ENCODE data around the gene PFN3.
A peak's percentile ranks its signal among the peaks of the same experiment; 100 is the strongest.

PFN3 gene

DNA sequence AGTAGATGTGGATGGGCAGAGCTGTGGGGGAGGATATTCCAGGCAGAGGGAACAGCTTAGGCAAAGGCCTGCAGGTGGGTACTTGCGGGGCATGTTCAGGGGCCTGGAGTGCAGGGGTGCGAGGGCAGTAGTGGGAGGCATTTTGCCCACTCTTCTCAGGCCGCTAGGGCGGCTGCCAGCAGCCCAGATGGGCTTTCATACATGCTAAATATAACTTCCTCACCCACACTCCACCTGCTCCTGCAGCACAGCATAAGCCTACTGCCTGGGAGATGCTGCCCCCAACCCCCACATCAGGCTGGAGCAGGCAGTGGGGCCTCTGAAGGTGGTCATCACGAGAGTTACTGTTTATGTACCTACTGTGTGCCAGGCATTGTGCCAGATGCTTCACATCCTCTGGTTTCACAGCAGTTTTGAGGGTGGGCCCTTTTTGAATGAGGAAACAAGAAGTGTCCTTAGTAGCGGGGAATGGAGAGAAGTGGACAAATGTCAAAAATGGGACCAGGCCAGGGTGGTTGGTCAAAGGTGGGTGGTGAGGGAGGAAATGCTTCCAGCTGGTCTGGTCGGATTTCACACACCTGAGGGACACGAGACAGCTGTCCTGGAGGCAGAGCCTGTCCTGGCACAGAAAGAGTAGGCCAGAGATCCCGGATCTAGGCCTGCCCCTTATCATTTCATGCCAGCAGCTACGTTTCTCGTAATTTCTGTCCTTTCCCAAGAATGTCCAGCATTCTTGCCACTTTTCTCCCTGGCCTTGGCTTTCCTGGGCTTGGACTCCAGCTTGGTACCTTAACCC lies 30.6 kb downstream of the PFN3 start:
- no peaks in the 10 kb centered on the region for H3K9me3 ChIP-seq (ENCODE audit: control insufficient read depth, low read length)
- no peak overlapping the region for H3K27ac ChIP-seq (ENCODE audit: low read depth, low read length, severe bottlenecking)
- H3K4me1 ChIP-seq (ENCODE audit: control insufficient read depth, insufficient read depth, low read length, poor library complexity, severe bottlenecking): peaks cover 16% of the 10 kb centered on the region
- 82 to 90% methylated on average over 11 of the region's 11 CpGs for WGBS, 2 experiments (ENCODE audit: insufficient coverage in 2 of 2)
- H3K4me3 ChIP-seq (ENCODE audit: extremely low read depth, insufficient read depth, low read length, poor library complexity, severe bottlenecking): no peak overlapping the region
- peaks cover 2% of the 10 kb centered on the region for H3K36me3 ChIP-seq (ENCODE audit: control insufficient read depth, insufficient read depth, low read length)

DNA sequence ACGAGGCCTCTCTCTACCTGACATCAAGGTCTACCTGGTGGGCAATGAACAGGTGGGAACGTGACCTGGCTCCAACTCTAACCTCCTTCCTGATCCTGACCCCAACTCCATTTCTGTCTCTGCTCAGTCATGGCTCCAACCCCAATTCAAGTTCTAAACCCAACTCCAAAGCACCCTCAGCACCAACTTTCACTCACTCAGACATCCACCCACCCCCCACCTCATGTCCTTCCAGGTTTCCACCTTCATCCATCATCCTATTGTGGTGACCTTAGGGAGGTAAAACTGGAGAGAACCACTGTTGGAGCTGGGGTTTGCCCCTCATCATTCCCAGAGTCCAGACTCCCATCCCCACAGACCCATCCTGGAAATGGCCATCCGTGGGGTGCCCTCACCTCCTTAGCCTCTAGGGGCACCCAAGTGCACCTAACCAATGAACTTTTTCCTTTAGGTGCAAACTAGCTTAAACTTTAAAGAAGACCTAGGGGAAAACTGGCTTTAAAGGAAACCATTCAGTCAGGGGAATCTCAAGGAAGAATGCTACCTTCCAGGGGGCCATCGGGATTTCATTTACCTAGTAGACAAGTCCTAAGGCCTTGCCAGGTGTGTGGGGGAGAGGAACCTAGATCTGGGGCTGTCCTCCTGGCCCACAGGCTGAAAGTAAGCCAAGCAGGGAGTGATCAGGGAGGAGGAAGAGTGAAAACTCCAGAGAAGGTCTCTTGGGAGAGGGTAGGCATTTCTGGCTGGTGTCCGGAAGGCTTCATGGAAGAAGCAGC lies 31.4 kb downstream of the PFN3 start:
- H3K27ac ChIP-seq (ENCODE audit: low read depth, low read length, severe bottlenecking): no peak overlapping the region
- peaks cover 2% of the 10 kb centered on the region for H3K36me3 ChIP-seq (ENCODE audit: control insufficient read depth, insufficient read depth, low read length)
- no peak overlapping the region for H3K4me3 ChIP-seq (ENCODE audit: extremely low read depth, insufficient read depth, low read length, poor library complexity, severe bottlenecking)
- H3K9me3 ChIP-seq (ENCODE audit: control insufficient read depth, low read length): no peaks in the 10 kb centered on the region
- H3K4me1 ChIP-seq (ENCODE audit: control insufficient read depth, insufficient read depth, low read length, poor library complexity, severe bottlenecking): peaks cover 16% of the 10 kb centered on the region
- WGBS, 2 experiments (ENCODE audit: insufficient coverage in 2 of 2): 93 to 95% methylated on average over 4 of the region's 5 CpGs

DNA sequence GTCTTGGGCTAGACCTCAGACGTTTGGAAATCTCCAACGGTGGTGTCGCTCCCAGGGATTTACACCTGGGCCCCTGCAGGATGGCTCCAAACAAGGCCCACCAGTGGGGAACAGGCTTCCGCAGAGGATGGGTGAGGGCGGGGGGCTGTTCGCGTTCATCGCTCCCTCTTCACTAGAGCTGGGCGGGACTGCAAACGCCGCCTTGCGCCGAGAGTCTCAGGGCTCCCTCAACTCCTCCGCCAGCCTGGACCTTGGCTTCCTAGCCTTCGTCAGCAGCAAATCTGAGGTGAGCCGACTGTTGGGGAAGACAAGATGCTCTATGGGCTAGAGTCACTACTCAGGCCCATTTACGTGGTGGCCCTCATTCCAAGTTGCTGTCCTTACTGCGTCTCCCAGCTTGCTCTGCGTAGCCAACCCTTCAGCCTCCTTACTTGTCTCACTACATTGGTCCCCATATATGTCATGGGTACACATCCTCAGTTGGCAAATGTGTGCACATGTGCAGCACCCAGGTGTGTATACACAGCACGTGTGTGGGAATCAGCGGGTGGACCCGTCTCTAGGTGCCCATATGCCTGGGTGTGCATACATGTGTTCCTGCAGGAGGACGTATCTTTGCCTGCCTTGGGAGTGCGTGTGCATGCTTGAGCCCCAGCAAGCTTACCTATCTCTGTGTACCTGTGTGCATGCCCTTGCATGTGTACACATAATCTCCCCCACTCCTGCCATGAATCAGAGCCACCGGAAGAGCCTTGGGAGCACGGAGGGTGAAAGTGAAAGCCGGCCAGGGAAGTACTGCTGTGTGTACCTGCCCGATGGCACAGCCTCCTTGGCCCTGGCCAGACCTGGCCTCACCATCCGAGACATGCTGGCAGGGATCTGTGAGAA lies 32.2 kb downstream of the PFN3 start:
- Histone ChIP-seq H3K4me1 (ENCODE audit: control insufficient read depth, insufficient read depth, low read length, poor library complexity, severe bottlenecking) (peaks cover 21% of the 10 kb centered on the region), H3K27ac (ENCODE audit: low read depth, low read length, severe bottlenecking) (no peak overlapping the region), H3K36me3 (ENCODE audit: control insufficient read depth, insufficient read depth, low read length) (peaks cover 2% of the 10 kb centered on the region), H3K9me3 (ENCODE audit: control insufficient read depth, low read length) (no peaks in the 10 kb centered on the region), H3K4me3 (ENCODE audit: extremely low read depth, insufficient read depth, low read length, poor library complexity, severe bottlenecking) (no peak overlapping the region)
- 94 to 95% methylated on average over 28 to 29 of the region's 29 CpGs for WGBS, 2 experiments (ENCODE audit: insufficient coverage in 2 of 2)

DNA sequence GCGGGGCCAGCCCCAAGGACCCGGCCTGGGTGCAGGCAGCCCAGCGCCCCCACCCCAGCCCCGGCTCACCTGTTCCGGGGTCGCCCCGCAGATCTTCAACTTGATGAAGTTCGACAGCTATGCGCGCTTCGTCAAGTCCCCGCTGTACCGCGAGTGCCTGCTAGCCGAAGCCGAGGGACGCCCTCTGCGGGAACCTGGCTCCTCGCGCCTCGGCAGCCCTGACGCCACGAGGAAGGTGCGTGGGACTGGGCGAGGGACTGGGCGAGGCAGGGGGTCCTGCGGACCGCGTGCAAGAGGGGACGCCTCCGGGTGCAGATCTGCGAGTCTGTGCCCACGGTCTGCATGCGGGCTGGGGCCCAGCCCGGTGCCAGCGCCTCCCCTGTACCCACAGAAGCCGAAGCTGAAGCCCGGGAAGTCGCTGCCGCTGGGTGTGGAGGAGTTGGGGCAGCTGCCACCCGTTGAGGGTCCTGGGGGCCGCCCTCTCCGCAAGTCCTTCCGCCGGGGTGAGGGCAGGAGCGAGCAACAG lies 33.1 kb downstream of the PFN3 start:
- no peaks in the 10 kb centered on the region for H3K9me3 ChIP-seq (ENCODE audit: control insufficient read depth, low read length)
- H3K36me3 ChIP-seq (ENCODE audit: control insufficient read depth, insufficient read depth, low read length): peaks cover 2% of the 10 kb centered on the region
- H3K4me1 ChIP-seq (ENCODE audit: control insufficient read depth, insufficient read depth, low read length, poor library complexity, severe bottlenecking): peaks cover 21% of the 10 kb centered on the region
- H3K27ac ChIP-seq (ENCODE audit: low read depth, low read length, severe bottlenecking): no peak overlapping the region
- WGBS, 2 experiments (ENCODE audit: insufficient coverage in 2 of 2): 36 to 39% methylated on average over 35 to 40 of the region's 46 CpGs
- peak overlapping the region; percentile 40 for H3K4me3 ChIP-seq (ENCODE audit: extremely low read depth, insufficient read depth, low read length, poor library complexity, severe bottlenecking)

DNA sequence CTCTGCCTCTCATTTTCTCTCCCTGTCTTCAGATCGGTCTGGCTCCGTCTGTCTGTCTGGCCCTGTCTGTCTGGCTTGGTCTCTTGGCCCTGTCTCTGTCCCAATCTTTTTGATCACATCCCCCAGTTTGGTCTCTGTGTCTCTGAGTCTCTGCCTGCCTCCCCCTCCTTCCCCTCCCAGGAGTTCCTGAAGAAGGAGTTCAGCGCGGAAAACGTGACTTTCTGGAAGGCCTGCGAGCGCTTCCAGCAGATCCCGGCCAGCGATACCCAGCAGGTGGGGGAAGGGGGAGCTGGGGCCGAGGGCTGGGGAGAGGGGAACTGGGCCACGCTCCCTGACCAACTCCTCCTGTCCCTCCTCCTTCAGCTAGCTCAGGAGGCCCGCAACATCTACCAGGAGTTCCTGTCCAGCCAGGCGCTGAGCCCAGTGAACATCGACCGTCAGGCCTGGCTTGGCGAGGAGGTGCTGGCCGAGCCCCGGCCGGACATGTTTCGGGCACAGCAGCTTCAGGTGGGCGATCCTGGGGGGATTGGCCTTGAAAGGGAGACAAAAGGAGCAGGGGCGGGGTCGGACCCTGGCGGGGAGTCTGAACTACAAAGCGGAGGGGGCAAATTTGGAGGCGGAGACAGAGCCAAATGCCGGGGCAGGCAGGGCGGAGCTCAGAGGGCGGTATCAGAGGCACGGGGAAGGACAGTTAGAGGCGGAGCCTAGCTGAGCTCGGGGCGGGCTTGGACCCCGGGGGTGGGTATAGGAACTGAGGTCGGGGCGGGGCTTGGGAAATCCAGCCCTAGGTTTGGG lies 33.7 kb downstream of the PFN3 start:
- Histone ChIP-seq H3K27ac (ENCODE audit: low read depth, low read length, severe bottlenecking) (peak overlapping the region; percentile 89), H3K9me3 (ENCODE audit: control insufficient read depth, low read length) (no peaks in the 10 kb centered on the region), H3K4me3 (ENCODE audit: extremely low read depth, insufficient read depth, low read length, poor library complexity, severe bottlenecking) (peak overlapping the region; percentile 40), H3K36me3 (ENCODE audit: control insufficient read depth, insufficient read depth, low read length) (no peaks in the 10 kb centered on the region), H3K4me1 (ENCODE audit: control insufficient read depth, insufficient read depth, low read length, poor library complexity, severe bottlenecking) (peaks cover 19% of the 10 kb centered on the region)
- 3 to 7% methylated on average over 20 to 23 of the region's 36 CpGs for WGBS, 2 experiments (ENCODE audit: insufficient coverage in 2 of 2)

DNA sequence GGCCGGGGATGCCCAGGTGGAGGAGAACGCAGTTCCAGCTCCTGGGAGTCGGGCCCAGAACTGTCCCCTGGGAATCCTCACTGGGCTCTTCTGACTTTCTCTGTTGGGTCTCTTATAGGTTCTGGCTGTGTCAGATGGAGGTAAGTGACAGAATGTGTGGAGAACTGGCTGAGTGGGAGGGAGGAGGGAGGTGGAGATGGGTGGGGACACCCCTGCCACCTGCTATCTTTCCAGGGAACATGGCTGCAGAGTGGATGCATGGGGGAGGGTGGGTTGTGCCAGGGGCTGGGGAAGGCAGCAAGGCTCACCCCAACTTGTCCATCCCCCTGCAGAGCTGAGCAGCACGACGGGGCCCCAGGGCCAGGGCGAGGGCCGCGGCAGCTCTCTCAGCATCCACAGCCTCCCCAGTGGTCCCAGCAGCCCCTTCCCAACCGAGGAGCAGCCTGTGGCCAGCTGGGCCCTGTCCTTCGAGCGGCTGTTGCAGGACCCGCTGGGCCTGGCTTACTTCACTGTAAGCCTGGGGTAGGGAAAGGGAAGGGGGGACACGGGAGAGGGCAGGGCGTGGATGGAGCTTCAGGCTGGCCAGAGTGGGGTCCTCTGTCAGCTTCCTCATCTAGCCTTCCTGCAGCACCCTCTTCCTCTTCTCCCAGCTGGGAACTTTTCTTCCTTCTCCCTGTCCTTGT lies 34.5 kb downstream of the PFN3 start:
- Histone ChIP-seq H3K4me1 (ENCODE audit: control insufficient read depth, insufficient read depth, low read length, poor library complexity, severe bottlenecking) (peaks cover 16% of the 10 kb centered on the region), H3K9me3 (ENCODE audit: control insufficient read depth, low read length) (no peaks in the 10 kb centered on the region), H3K36me3 (ENCODE audit: control insufficient read depth, insufficient read depth, low read length) (no peaks in the 10 kb centered on the region), H3K4me3 (ENCODE audit: extremely low read depth, insufficient read depth, low read length, poor library complexity, severe bottlenecking) (peak overlapping the region; percentile 40), H3K27ac (ENCODE audit: low read depth, low read length, severe bottlenecking) (peak overlapping the region; percentile 89)
- 73 to 81% methylated on average over 9 of the region's 14 CpGs for WGBS, 2 experiments (ENCODE audit: insufficient coverage in 2 of 2)

DNA sequence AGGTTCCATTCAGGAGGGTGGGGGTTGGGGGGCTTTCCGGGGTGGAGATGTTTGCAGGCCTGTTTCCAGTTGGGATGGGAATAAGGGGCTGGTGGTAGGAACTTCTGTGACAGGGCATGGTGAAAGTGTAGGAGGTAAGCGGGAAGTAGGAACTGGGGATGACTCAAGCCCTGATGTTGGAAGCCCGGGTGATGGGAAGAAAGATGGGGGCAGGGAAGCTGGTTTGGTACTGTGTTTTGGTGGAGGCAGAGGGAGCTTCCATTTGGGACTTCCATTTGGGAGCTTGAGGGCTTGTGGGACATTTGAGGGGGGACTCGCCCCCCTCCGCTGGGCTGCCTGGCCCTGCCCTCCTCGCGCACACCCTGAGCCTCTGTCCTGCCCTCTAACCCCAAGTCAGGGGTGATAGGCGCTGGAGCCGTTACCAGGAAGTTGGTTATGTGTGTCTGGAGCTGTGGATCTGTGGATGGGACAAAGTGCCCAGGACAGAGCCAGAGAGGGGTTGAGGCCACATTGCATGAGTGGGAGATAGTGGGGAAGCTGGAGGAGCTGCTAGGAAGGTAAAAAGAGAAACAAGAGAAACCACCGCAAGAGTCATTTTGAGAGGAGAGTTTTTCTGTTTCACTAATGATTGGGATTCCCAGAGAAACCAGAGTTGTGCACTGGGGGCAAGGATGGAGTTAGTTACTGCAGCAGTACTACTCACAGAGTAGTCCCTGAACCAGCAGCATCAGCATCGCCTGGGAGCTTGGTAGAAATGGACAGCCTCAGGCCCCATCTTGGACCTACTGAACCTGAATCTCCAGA lies 36.1 kb downstream of the PFN3 start:
- WGBS, 2 experiments (ENCODE audit: insufficient coverage in 2 of 2): 76 to 83% methylated on average over 7 of the region's 11 CpGs
- no peaks in the 10 kb centered on the region for H3K9me3 ChIP-seq (ENCODE audit: control insufficient read depth, low read length)
- H3K27ac ChIP-seq (ENCODE audit: low read depth, low read length, severe bottlenecking): no peak overlapping the region
- no peaks in the 10 kb centered on the region for H3K36me3 ChIP-seq (ENCODE audit: control insufficient read depth, insufficient read depth, low read length)
- peaks cover 16% of the 10 kb centered on the region for H3K4me1 ChIP-seq (ENCODE audit: control insufficient read depth, insufficient read depth, low read length, poor library complexity, severe bottlenecking)
- no peak overlapping the region for H3K4me3 ChIP-seq (ENCODE audit: extremely low read depth, insufficient read depth, low read length, poor library complexity, severe bottlenecking)

DNA sequence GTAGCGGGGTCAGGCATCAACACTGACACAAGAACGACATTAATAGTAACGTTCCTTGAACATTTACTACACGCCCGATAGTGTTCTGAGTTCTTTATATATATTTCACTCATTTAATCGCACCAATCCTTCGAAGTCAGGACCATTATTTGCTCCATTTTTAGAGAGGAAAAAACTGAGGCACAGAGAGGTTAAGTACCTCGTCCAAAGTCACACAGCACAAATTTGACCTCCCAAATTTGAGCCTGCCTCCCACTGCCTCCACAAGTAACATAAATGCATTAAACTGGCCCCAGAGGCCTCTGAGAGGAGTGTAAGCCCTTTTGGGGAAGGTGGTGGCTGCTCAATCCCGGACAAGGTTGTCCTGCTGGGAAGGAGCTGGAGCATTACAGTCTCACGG lies 36.9 kb downstream of the PFN3 start:
- Histone ChIP-seq H3K36me3 (ENCODE audit: control insufficient read depth, insufficient read depth, low read length) (no peaks in the 10 kb centered on the region), H3K4me3 (ENCODE audit: extremely low read depth, insufficient read depth, low read length, poor library complexity, severe bottlenecking) (peak overlapping the region; percentile 27), H3K9me3 (ENCODE audit: control insufficient read depth, low read length) (no peaks in the 10 kb centered on the region), H3K4me1 (ENCODE audit: control insufficient read depth, insufficient read depth, low read length, poor library complexity, severe bottlenecking) (peaks cover 16% of the 10 kb centered on the region), H3K27ac (ENCODE audit: low read depth, low read length, severe bottlenecking) (no peak overlapping the region)
- WGBS, 2 experiments (ENCODE audit: insufficient coverage in 2 of 2): 100% methylated on average over 1 of the region's 10 CpGs; no CpG with 5 or more reads in 1 of the 2 experiments

All from mesodermal cell (in vitro differentiated cells).